PC-9 (cell line): ENCODE results near the gene BOK. TPM values are rescaled to one million over a fixed set of nuclear protein-coding genes. Genes with fewer than 3 reads are reported as not detected.
A peak's percentile ranks its signal among the peaks of the same experiment; 100 is the strongest.

ENCODE experiments used
- BruUV-seq: library from RNA; stranded (reverse); fragments of 400-500 nt; replicated peaks from 2 replicates; lab custom pipeline; 2021; lab: Mats Ljungman, UMichigan
- CTCF ChIA-PET: fragments of 300-600 bp; sonication (Branson Sonifier 250); formaldehyde crosslinking; loops from one replicate; lab custom pipeline; 2022; ENCODE audit warnings: antibody characterized with exemption; lab: Charles Lee
- POLR2A ChIA-PET: fragments of 300-600 bp; sonication (Branson Sonifier 250); formaldehyde crosslinking; loops from one replicate; lab custom pipeline; 2022; ENCODE audit warnings: antibody characterized with exemption; ENCODE audit not compliant: unreplicated experiment; lab: Charles Lee
- DNase-seq, 2 experiments: peaks; one replicate each; pipeline versions ENCODE4 v3.0.0 to v3.0.0-alpha.2; 2015 to 2022; ENCODE audit warnings: mixed read lengths in 1 of 2
- H2AFZ ChIP-seq: fragments of 200-600 bp; sonication (generic); 2 replicates; pipeline ENCODE4 v1.8.1; 2017; ENCODE audit warnings: antibody characterized with exemption
- H3F3A ChIP-seq: fragments of 200-600 bp; sonication (generic); 2 replicates; pipeline ENCODE4 v1.8.1; 2017; ENCODE audit warnings: antibody characterized with exemption, mild to moderate bottlenecking, low read depth; ENCODE audit not compliant: insufficient read depth
- H3K27ac ChIP-seq: fragments of 200-600 bp; sonication (generic); 2 replicates; pipeline ENCODE4 v1.6.1; 2016; ENCODE audit warnings: mixed run types
- H3K27me3 ChIP-seq: fragments of 200-600 bp; sonication (generic); 2 replicates; pipeline ENCODE4 v1.6.1; 2016; ENCODE audit warnings: low read depth, mixed run types; ENCODE audit not compliant: insufficient read depth
- H3K36me3 ChIP-seq: fragments of 200-600 bp; sonication (generic); 2 replicates; pipeline ENCODE4 v1.6.1; 2016; ENCODE audit warnings: low read depth, mixed run types
- H3K4me1 ChIP-seq: fragments of 200-600 bp; sonication (generic); replicated peaks from 2 replicates; pipeline ENCODE4 v1.6.1; 2016; ENCODE audit warnings: mixed run types; ENCODE audit not compliant: insufficient read depth
- H3K4me2 ChIP-seq: fragments of 200-600 bp; sonication (generic); 2 replicates; pipeline ENCODE4 v1.6.1; 2017; ENCODE audit warnings: mixed run types
- H3K4me3 ChIP-seq: fragments of 200-600 bp; sonication (generic); 2 replicates; pipeline ENCODE4 v1.6.1; 2016; ENCODE audit warnings: mixed run types
- H3K79me2 ChIP-seq: fragments of 200-600 bp; sonication (generic); 2 replicates; pipeline ENCODE4 v1.6.1; 2017; ENCODE audit warnings: low read depth, mixed run types
- H3K9me2 ChIP-seq: fragments of 200-600 bp; sonication (generic); 2 replicates; pipeline ENCODE4 v1.8.1; 2017; ENCODE audit warnings: mild to moderate bottlenecking; ENCODE audit not compliant: insufficient read depth
- H3K9me3 ChIP-seq: fragments of 200-600 bp; sonication (generic); 2 replicates; pipeline ENCODE4 v1.8.1; 2016; ENCODE audit warnings: low read depth; ENCODE audit not compliant: insufficient read depth
- H4K20me1 ChIP-seq: fragments of 200-600 bp; sonication (generic); 2 replicates; pipeline ENCODE4 v1.8.1; 2017; ENCODE audit not compliant: insufficient read depth
- CTCF ChIP-seq: fragments of 200-600 bp; sonication (generic); conservative IDR thresholded peaks from 2 replicates; pipeline ENCODE4 v1.6.1; 2017; ENCODE audit warnings: mixed run types, antibody characterized with exemption, mild to moderate bottlenecking, moderate library complexity
- EZH2 ChIP-seq: fragments of 200-600 bp; sonication (generic); IDR thresholded peaks from 2 replicates; pipeline ENCODE4 v1.8.0; 2017; ENCODE audit warnings: antibody characterized with exemption, low read depth
- intact Hi-C: fragments of 100-400 bp; cut with micrococcal nuclease; formaldehyde crosslinking; loops from one replicate; pipeline ENCODE4 v1.10.0; 2022; ENCODE audit not compliant: unreplicated experiment
- total RNA-seq: library from RNA; stranded (reverse); gene quantifications from 2 replicates; pipeline ENCODE4 v1.2.3, GENCODE V29; 2021

The BOK gene
- total RNA-seq, 1 experiment from 2014 or later, result 72.8 TPM

DNA sequence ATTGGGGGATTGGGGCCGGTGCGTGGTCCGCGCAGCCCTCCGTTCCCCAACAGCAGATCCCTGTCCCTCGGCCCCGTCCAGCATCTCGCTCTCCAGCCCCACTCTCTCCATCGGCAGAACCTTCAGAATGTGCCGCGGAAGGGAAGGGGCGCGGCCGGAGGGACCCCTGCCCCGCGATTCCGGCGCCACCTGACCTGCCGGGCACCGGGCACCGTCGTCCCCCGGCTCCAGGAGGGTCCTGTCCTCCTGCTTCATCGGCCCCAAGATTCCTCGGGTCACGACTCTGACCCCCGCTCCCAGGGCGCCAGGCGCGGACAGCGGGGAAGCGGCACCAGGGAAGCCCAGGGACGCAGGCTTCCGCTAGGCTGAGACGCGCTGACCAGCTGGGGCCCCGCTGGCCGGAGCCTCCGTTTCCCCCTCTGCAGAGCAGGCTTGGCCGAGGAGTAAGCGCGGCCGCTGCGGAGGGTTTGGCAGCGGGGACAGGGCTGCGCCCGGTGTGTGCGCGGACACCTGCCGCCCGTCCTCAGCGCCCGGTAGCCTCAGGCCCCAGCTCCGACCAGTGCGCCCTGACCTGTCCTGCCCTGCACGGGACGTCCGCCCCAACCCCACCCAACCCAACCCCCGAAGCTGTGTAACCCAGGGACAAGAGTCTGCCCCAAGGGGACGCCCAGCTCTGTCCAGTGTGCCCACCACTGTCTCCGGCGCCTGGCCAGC lies 16.8 kb upstream of the BOK start:
- no peak overlapping the region for H3K27ac ChIP-seq
- H3K36me3 ChIP-seq, result no peaks in the 10 kb centered on the region
- TF ChIP-seq EZH2 (no peak), CTCF (no peak)
- no peaks in the 10 kb centered on the region for H3K27me3 ChIP-seq
- ChIA-PET POLR2A (no interaction called here), CTCF (no interaction called here)
- H2AFZ ChIP-seq, result no peak overlapping the region
- intact Hi-C loops, result loop anchor here (10.0 kb wide), 1 partner anchor 163 kb away; the partner anchor contains the start of gene ING5
- H3K4me2 ChIP-seq, result peak overlapping the region; percentile 85
- H3K4me3 ChIP-seq, result peak overlapping the region; percentile 54; the same call in 1 of the 2 replicates
- no peaks in the 10 kb centered on the region; the same call in 1 of the 2 replicates for H3K4me1 ChIP-seq
- no TSS peak for BruUV-seq
- H3K9me2 ChIP-seq, result no peaks in the 10 kb centered on the region
- H3F3A ChIP-seq, result peaks cover 17% of the 10 kb centered on the region; the same call in 1 of the 2 replicates
- H4K20me1 ChIP-seq, result no peaks in the 10 kb centered on the region
- no peak for DNase-seq
- H3K9me3 ChIP-seq, result no peaks in the 10 kb centered on the region
- no peaks in the 10 kb centered on the region for H3K79me2 ChIP-seq

- POLR2A ChIA-PET, result no interaction called here
- CTCF ChIA-PET, result no interaction called here
- H3K79me2 ChIP-seq, result no peaks in the 10 kb centered on the region
Observed at GRCh38 chr2:241542278-241542605, 16.3 kb upstream of the BOK start.

GRCh38 chr2:241545106-241545505 lies 13.4 kb upstream of the BOK start:
- no peak for DNase-seq
- Histone ChIP-seq H4K20me1 (no peaks in the 10 kb centered on the region), H3K4me3 (no peak overlapping the region), H2AFZ (no peak overlapping the region), H3K9me2 (no peaks in the 10 kb centered on the region), H3K4me1 (peaks cover 14% of the 10 kb centered on the region), H3K79me2 (no peaks in the 10 kb centered on the region), H3K27me3 (no peaks in the 10 kb centered on the region), H3K36me3 (no peaks in the 10 kb centered on the region), H3K4me2 (no peak overlapping the region), H3F3A (peaks cover 31% of the 10 kb centered on the region), H3K27ac (no peak overlapping the region), H3K9me3 (no peaks in the 10 kb centered on the region)
- no TSS peak for BruUV-seq
- ChIA-PET CTCF (no interaction called here), POLR2A (no interaction called here)
- TF ChIP-seq EZH2, result no peak
- no peak for TF ChIP-seq CTCF
- intact Hi-C loops, result loop anchor here (2.0 to 10.0 kb wide), 3 partner anchors 36 to 188 kb away; partner anchors contain the start of genes FARP2, ING5 and STK25

More at GRCh38 chr2:241542278-241542605, 16.3 kb upstream of the BOK start:
- no peak for TF ChIP-seq EZH2
- no peak for TF ChIP-seq CTCF
- Histone ChIP-seq H4K20me1 (no peaks in the 10 kb centered on the region), H3K27me3 (no peaks in the 10 kb centered on the region), H3K9me2 (no peaks in the 10 kb centered on the region), H3K4me3 (no peak overlapping the region), H3F3A (peaks cover 17% of the 10 kb centered on the region; the same call in 1 of the 2 replicates), H3K9me3 (no peaks in the 10 kb centered on the region), H2AFZ (no peak overlapping the region), H3K4me2 (no peak overlapping the region), H3K4me1 (no peaks in the 10 kb centered on the region; the same call in 1 of the 2 replicates), H3K27ac (no peak overlapping the region), H3K36me3 (no peaks in the 10 kb centered on the region)
- intact Hi-C loops, result loop anchor here (10.0 kb wide), 1 partner anchor 163 kb away; the partner anchor contains the start of gene ING5
- no TSS peak for BruUV-seq
- DNase-seq, result no peak
